Measurements from ENCODE around the gene MRGPRX2.
A peak's percentile ranks its signal among the peaks of the same experiment; 100 is the strongest.

The MRGPRX2 gene

DNA sequence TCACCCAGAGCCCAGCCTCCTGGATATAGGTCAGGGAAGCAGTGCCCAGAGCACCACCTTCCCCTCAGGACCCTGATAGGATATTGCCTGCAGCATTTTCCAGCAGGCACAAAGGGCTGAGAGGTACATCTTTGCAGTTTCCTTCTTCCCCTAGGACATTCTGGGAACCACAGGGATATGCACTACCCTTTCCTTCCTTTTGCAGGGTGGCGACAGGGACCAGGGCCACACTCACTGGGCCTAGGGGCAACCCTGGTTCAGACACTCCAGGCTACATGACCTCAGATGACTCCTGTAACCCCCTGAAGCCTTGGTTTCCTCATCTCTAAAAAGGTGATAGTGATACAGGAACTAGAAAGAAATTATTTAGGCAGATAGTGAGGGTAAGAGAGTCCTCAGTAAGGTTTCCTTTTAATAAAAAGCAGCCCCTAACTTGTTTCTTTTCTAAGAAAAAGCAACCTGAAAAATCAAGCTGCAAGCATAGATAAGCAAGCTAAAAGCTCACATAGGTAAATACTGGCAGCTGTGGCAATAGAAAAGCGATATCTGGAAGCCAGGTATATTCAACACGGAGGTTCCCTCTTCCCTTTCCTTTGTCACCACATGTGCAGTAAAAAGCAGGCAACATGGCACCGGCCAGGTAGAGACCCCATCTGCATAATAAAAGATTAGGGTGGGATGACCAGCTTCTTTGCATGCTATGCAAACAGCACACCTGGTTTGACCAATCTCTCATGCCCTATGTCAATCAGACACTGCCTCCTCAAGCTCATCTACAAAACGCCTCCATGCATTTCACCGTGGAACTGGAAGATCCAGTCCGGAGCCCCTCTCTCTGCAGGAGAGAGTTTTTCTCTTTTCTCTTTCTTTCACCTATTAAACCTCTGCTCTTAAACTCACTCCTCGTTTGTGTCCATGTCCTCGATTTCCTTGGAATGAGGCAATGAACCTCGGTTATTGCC is 13.2 kb upstream of the MRGPRX2 start:
- no peak for DNase-seq

DNA sequence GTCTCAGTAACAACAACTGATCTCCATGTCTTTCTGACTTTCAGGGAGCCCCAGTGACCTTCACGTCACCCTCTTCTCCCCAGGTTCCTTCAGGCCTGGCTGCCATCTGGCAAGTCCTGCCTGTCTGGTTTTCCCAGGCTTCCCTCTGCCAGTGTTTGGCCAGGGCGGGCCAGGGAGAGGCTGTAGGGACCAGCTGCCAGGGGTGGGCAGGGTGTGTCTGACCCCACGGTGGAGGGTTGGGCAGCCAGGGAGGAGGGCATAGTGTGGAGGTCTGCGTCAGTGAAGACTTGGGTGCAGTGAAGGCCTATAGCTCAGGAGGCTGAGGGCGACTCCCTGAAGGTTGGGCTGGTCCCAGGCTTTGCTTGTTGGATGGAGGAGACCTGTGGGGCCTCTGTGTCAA is 11.9 kb upstream of the MRGPRX2 start:
- DNase-seq: no peak

DNA sequence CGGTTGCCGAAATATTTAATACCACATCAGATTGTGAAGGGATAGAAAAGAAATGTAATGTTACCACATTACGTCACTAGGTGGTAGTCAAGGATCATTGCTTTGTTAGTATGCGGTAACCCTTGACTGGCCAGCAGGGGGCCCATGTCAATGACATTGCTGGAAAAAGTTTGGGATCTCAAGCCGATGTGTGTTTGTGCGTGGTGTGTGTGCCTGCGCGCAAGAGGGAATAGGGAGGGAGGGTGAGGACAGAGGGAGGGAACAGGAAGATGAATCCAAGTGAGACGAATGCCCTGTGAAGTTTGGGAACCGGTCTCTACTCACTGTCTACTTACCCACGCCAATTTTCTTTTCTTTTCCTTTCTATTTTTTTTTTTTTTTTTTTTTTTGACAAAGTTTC is 10.7 kb upstream of the MRGPRX2 start:
- peak; percentile 37 to 46 for DNase-seq

DNA sequence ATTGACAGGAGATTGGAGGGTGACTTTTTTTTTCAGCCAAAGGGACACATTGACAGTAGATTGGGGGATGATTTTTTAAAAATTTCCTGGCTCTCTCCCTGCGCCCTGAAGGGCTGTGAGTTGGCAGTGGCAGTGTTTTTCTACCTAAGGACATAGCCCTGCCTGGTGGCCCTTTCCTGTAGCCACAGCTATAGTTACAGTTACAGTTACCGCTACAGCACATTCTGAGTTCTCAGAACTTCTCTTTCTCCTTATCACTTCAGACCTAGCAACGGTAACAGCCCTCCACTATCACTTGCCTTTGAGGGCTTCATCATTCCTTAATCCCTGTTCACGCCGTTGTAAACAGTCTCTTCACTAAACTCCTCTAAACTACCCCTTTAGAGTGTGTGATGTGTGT is 684 bp downstream of the MRGPRX2 start:
- no peak for DNase-seq

DNA sequence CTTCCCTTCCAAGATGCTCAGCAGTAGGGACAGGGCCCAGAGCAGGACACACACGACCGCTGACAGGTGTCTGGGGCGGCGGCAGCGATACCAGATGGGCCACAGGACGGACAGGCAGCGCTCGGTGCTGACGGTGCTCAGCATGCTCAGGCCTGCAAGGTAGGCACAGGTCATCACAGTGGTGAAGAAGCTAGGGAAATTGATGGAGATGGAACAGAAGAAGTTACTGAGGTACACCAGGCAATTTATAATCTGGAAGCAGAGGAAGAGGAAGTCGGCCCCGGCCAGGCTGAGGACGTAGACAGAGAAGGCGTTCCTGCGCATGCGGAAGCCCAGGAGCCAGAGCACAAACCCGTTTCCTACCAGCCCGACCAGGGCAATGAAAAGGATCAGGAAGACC is 4.6 kb downstream of the MRGPRX2 start:
- no peak for DNase-seq

DNA sequence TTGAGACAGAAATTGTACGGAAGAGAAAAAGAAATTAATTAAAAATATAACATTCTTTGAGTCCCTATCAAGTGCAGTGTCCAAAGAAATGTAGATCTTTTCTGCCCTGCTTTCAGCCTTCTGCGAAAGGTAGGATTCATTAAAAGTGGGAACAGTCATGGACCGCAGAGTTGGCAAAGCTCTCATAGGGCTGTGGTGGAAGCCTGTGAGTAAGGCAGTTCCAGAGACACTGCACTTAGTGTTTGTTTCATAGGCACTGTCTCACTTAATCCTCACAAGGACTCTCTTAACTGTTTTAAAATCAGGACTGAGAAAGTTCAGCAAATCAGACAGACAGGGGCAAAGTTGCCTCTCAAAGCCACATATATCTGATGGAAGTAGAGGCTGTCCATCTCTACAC is 5.5 kb downstream of the MRGPRX2 start:
- DNase-seq: no peak

DNA sequence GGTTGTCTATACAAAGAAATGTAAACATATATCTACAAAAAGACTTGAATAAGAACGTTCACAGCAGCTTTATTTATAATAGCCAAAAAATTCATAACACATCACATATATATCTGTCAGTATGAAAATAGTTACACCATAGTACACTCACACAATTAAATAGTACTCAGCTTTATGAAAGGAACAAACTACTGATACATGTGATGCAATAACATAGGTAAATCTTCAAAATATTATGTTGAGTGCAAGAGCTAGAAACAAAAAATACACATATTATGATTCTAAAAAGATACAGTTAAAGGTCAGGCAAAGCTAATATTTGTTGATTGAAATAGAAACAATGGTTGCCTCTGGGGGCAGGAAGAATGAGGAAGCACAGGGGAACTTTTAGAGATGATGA is 6.6 kb downstream of the MRGPRX2 start:
- no peak for DNase-seq

DNA sequence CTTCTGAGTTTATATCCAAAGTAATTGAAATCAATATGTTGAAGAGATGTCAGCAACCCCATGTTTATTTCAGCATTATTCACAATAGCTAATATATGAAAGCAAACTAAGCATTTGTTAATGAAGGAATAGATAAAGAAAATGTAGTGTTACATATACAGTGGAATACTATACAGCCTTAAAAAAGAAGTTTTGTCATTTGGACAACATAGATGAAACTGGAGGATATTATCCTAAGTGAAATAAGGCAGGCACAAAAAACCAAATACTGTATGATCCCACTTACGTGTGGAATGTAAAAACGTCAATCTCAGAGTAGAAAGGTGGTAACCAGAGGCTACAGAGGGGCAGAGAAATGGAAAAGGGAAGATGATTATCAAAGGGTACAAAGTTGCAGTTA is 10.2 kb downstream of the MRGPRX2 start:
- no peak for DNase-seq

DNA sequence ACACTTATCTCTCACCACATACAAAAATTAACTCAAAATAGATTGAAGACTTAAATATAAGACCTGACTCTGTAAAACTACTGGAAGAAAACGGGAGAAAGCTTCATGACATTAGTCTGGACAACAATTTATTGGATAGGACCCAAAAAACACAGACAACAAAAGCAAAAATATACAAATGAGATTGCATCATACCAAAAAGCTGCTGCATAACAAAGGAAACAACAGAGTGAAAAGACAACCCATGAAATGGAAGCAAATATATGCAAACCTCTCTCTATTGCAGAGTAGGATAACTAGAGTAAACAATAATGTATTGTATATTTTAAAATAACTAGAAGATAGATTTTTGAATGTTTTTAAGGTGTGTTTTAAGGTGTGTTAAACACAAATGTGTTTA is 11.2 kb downstream of the MRGPRX2 start:
- DNase-seq: no peak

DNA sequence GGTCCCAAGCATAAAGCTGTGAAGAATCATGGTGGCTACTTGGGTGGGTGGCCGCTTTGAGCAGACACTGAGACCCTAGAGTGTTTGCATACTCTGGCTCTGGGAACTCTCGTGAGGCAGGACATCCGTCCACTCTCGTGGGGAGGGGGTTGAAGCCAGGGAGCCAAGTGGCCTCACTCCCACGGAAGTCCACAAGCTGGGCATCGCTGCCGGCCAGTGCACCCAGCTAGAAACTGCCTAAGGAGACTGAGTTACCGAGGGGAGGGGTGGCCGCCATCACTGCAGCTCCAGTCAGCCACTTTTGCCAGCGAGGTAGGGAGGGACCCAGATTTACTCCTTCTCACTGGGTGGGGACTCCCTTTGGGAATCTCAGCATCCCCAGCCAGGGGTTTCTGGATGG is 20.5 kb downstream of the MRGPRX2 start:
- no peak for DNase-seq

DNA sequence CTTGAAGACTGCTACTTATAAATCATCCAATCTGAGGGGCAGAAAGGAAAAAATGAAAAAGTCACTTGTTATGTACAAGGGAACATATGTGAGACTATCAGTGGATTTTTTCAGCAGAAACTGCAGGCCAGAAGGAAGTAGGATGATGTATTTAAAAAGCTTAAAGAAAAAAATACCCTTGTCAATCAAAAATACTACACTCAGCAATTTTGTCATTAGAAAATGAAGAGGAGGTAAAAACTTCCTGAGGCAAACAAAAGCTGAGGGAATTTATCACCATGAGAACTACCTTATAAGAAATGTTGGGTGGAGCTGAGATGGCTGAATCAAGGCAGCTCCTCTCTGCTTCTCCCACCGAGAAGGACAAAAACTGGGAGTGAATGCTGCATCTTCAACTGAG is 21.1 kb downstream of the MRGPRX2 start:
- DNase-seq: no peak

DNA sequence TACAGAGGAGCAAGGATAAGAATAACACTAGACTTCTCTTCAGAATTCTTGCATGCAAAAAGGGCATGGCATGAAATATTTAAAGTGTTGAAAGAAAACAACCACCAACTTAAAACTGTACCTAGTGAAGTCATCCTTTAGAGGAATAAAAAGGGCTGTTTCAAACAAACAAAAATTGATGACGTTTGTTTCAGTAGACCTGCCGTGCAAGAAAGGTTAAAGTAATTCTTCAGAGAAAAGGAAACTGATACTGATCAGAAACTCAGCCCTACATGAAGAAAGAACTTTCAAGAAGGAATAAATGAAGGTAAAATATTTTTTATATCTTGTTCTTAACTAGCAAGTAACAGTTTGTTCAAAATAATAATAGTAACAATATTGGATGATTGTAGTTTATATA is 27.5 kb downstream of the MRGPRX2 start:
- DNase-seq: no peak

DNA sequence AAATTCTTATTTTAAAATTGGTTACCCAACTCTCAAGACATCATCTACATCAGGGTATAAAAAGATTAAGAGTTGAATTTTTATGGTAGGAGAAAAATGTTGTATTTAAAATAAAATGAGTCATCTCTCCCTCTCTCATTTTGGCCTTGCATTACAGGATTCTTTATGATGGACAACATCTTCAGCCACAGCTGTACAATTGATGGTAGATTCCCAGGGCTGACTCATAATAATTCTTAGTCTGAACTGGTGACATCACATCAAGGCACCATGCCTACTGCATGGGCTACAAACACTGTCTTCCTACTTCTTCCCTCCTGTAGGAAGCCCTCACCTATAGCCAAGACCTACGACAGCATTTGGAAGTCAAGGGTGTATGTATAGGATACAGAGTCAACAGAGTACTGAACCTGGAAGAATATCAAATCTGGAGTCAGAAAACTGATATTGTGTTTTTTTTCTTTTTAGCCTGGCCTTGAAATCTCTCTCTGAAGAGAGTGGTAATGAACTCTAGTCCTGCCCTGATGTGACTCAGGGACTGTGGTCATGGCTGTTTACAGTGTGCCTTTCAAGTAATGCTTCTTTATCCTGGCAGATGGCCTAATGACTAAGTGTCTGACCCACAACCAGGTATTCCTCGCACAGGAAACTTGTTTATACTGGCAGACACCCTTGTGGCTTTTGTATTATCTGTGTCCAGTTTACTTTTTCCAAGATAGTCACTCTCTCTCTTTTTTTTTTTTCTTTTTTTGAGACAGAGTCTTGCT is 32.5 kb downstream of the MRGPRX2 start:
- DNase-seq: no peak

DNA sequence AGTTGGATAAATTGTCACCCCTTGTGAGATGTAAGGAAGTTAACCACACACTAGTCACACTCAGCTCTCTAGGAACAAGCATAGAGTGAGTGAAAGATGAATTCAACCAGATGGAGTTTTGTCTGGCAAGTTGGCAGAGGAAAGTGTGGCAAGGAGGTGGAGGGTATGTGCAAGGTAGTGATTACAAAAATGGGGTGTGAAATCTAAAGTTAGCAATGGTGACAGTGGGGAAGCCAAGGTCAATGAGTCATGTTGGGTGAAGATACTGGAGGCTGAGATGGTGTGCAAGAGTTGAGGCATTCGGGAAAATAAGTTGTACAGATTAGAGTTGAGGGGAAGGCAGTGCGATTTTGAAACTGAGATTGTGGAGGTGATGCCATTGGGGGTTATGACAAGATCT is 33.7 kb downstream of the MRGPRX2 start:
- DNase-seq: no peak

DNA sequence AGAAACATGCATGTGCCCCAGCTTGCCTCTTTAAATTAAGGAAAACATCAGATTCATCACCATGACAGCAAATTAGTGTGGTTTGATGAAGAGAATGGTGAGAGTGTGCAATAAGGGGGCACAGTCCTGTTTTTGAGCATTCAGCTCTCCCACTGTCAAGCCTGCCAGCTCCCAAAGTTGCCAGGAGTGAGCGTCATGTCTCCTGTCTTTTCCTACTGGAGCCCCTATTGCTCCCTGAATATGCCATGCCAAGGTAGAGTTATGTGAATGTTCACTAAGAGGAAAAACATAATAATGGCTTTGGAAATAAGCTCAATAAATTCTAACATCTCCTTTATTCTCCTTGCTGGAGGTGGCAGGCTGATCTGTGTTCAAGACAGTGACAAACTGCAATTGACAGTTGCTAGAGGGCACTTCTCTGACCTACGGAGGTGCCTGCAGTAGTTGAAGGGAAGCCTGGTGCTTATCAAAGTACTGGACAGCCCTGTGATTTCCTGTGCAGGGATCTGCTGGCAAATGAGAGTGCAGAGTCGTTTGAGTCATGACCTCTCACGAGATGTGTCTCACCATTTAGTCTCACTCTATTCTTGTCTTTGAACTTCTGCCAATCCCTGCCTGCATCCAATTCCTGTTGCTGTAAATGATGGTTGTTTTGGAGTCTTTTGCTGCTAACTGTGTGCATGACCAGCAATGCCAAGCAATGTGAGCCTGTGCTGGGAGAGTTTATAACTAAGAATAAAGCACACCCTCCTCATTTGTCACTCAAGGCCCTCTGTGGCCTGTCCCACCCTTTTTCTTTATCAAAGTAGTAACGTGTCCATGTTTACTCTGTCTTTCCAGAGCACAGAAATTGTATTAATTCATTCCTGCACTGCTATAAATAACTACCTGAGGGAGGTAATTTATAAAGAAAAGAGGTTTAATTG is 34.8 kb downstream of the MRGPRX2 start:
- no peak for DNase-seq

DNA sequence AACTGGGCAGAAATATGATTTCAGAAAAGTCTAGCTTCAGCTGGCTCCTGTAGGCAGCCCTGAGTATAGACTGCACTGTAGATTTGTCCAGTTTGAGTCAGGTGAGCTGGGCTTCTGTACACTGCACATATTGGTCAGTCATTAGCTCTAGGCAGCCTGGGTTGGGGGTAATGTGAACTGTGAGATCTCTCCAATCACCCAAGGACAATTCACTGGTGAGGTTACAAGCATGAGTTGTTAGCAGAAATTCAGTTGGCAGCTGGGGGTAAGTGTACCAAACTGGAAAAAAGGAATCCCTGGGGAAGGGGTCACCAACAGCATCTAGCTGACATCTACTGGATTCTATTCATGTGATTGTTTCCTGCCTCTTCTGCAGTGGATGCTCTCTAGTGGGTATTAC is 39.7 kb downstream of the MRGPRX2 start:
- no peak for DNase-seq

DNA sequence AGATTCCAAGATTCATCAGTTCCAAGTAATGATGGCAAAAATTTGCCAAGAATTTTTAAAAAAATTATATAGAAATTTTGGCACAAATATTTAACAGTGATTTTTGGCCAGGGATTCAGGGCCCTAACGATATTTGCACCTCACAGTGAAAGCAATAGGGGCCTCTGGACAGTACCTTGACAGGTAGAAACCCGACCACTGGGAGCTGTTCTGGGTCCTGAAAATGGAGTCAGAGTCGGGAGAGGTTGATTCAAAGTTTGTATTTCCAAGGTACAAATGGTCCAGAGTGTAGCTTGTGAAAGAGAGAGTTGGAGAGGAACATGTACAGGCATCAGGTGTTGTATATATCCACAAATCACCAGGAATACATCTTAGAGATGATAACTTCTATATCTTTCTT is 41.6 kb downstream of the MRGPRX2 start:
- DNase-seq: no peak

DNA sequence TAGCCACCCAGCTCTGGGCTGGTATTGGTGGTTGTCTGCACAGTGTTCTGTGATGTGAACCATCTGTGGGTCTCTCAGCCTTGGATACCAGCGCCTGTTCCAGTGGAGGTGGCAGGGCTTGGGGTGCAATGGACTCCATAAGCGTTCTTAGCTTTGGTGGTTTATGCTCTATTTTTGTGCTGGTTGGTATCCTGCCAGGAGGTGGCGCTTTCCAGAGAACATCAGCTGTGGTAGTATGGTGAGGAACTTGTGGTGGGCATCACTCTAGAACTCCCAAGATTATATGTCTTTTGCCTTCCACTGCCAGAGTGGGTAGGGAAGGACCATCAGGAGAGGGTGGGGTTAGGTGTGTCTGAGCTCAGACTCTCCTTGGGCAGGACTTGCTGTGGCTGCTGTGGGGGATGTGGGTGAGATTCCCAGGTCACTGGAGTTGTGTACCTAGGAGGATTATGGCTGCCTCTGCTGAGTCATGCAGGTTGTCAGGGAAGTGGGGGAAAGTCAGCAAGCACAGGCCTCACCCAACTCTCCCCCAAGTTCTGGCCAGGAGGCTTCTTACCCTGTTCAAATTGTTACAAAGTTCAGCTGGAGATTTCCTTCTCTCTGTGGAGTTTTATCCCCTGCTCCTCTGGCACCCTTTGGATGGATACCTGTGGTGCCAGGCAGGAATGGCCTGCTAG is 47.2 kb downstream of the MRGPRX2 start:
- no peak for DNase-seq

DNA sequence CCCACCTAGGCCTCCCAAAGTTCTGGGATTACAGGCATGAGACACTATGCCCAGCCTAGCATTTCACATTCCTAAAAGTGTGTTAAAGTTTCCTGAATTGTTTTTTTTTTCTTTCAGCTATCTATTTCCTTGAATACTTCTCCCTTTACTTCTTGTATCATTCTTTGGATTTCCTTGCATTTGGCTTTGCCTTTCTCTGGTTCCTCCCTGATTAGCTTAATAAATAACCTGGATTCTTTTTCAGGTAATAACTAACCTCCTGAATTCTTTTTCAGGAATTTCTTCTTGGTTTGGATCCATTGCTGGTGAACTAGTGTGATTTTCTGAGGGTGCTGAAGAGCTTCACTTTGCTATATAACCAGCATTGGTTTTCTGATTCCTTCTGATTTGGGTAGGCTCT is 47.9 kb downstream of the MRGPRX2 start:
- no peak for DNase-seq
